Neural progenitor cell (in vitro differentiated cells): Measurements from ENCODE around the gene SLC22A23. TPM values are rescaled to one million over a fixed set of nuclear protein-coding genes. Genes with fewer than 3 reads are reported as not detected.

ENCODE experiments used
- DNase-seq: peaks from one replicate; pipeline ENCODE4 v3.0.0-alpha.2; 2016; ENCODE audit warnings: low spot score
- H2AFZ ChIP-seq: fragments of 200-600 bp; sonication (generic); replicated peaks from 2 replicates; pipeline ENCODE4 v1.6.1; 2016; ENCODE audit warnings: antibody characterized with exemption
- H3F3A ChIP-seq: fragments of 200-600 bp; sonication (generic); 2 replicates; pipeline ENCODE4 v1.6.1; 2016; ENCODE audit warnings: antibody characterized with exemption, low read depth
- H3K27ac ChIP-seq: fragments of 200-600 bp; sonication (generic); 2 replicates; pipeline ENCODE4 v1.5.1; 2016; ENCODE audit warnings: mild to moderate bottlenecking
- H3K27me3 ChIP-seq: fragments of 200-600 bp; sonication (generic); 2 replicates; pipeline ENCODE4 v1.6.1; 2016; ENCODE audit warnings: mild to moderate bottlenecking, moderate library complexity
- H3K36me3 ChIP-seq: fragments of 200-600 bp; sonication (generic); 2 replicates; pipeline ENCODE4 v1.5.1; 2016
- H3K4me1 ChIP-seq: fragments of 200-600 bp; sonication (generic); 2 replicates; pipeline ENCODE4 v1.6.1; 2016; ENCODE audit warnings: mixed run types
- H3K4me2 ChIP-seq: fragments of 200-600 bp; sonication (generic); 2 replicates; pipeline ENCODE4 v1.6.1; 2016
- H3K4me3 ChIP-seq: fragments of 200-600 bp; sonication (generic); 2 replicates; pipeline ENCODE4 v1.5.1; 2016
- H3K79me2 ChIP-seq: fragments of 200-600 bp; sonication (generic); 2 replicates; pipeline ENCODE4 v1.6.1; 2016; ENCODE audit warnings: low read depth
- H3K9ac ChIP-seq: fragments of 200-600 bp; sonication (generic); 2 replicates; pipeline ENCODE4 v1.6.1; 2016
- H3K9me3 ChIP-seq: fragments of 200-600 bp; sonication (generic); 2 replicates; pipeline ENCODE4 v1.5.1; 2016; ENCODE audit warnings: low read depth
- H4K20me1 ChIP-seq: fragments of 200-600 bp; sonication (generic); 2 replicates; pipeline ENCODE4 v1.6.1; 2016; ENCODE audit warnings: low read depth
- H3K27ac Mint-ChIP-seq: 3 replicates; pipeline ENCODE4 v1.8.0; 2021; ENCODE audit warnings: mixed read lengths
- H3K27me3 Mint-ChIP-seq: 2 replicates; pipeline ENCODE4 v1.8.0; 2022; ENCODE audit warnings: low read depth, mild to moderate bottlenecking, inconsistent platforms, moderate library complexity, mixed read lengths; ENCODE audit not compliant: insufficient read depth
- H3K36me3 Mint-ChIP-seq: 3 replicates; pipeline ENCODE4 v1.8.0; 2021; ENCODE audit warnings: mixed read lengths
- H3K4me1 Mint-ChIP-seq: 3 replicates; pipeline ENCODE4 v1.8.0; 2021; ENCODE audit warnings: mixed read lengths
- H3K4me3 Mint-ChIP-seq: 3 replicates; pipeline ENCODE4 v1.8.0; 2021; ENCODE audit warnings: mild to moderate bottlenecking, moderate library complexity, mixed read lengths
- H3K9me3 Mint-ChIP-seq: 3 replicates; pipeline ENCODE4 v1.8.0; 2020; ENCODE audit warnings: mixed read lengths
- EZH2 ChIP-seq: fragments of 200-600 bp; sonication (generic); IDR thresholded peaks from 2 replicates; pipeline ENCODE4 v1.6.1; 2017; ENCODE audit warnings: antibody characterized with exemption, mild to moderate bottlenecking, moderate library complexity
- EZH2phosphoT487 ChIP-seq: fragments of 200-600 bp; sonication (generic); IDR thresholded peaks from 2 replicates; pipeline ENCODE4 v1.6.1; 2017; ENCODE audit warnings: antibody characterized with exemption
- total RNA-seq: library from RNA; depleted of rRNA; stranded (reverse); fragments of >200 nt; gene quantifications from 2 replicates; pipeline ENCODE4 v1.2.3, GENCODE V29; 2015; ENCODE audit warnings: low replicate concordance
- TF ChIP-seq, protein P1 (sequence below): fragments of 200-600 bp; sonication (generic); IDR thresholded peaks from 2 replicates; pipeline ENCODE4 v1.5.1; 2017; ENCODE audit warnings: antibody characterized with exemption, mild to moderate bottlenecking

Gene SLC22A23
- total RNA-seq, 1 donor from 2014 or later = 0.99 TPM

DNA sequence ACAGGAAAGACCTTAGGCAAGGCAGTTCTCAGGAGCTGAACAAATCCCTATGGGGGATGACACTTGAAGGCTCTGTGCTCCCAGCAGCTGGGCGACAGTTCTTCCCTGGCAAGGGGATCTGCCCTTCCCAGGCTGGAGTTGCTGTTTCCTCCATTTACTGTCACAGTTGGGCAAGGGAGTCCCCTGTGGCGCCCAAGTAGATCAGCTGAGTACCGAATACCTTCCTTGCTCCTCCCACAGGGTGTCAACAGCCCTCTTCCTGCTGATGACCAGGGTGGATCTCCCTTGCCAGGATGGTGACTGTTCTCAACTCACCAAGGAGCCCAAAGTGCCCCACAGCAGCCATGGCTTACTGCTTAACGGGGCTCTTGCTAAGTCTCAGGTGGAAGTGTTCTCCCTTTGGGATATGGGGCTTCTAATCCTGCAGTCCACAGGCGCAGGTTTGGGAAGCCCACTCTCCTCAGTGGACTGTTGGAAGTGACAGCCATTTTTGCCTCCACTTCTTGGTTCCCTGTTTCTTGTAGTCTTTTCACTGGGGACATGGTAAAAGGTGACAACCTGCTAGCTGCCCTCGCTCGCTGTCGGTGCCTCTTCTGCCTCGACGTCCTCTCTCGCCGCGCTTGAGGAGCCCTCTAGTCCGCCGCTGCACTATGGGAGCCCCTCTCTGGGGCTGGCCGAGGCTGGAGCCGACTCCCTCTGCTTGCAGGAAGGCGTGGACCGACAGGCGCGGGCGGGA is 203.8 kb downstream of the SLC22A23 start:
- Mint-ChIP-seq H3K27me3 (peaks cover 14% of the 10 kb centered on the region), H3K36me3 (peaks cover 21% of the 10 kb centered on the region), H3K27ac (no peak overlapping the region), H3K4me3 (no peak overlapping the region), H3K9me3 (peaks cover 5% of the 10 kb centered on the region), H3K4me1 (peaks cover 46% of the 10 kb centered on the region)
- Histone ChIP-seq H3K9me3 (no peaks in the 10 kb centered on the region), H2AFZ (no peak overlapping the region), H3K27me3 (peaks cover 10% of the 10 kb centered on the region), H3K36me3 (no peaks in the 10 kb centered on the region), H3K4me2 (no peak overlapping the region), H4K20me1 (no peaks in the 10 kb centered on the region), H3K79me2 (no peaks in the 10 kb centered on the region), H3K4me3 (no peak overlapping the region), H3K4me1 (peaks cover 30% of the 10 kb centered on the region), H3K9ac (no peak overlapping the region), H3K27ac (no peak overlapping the region), H3F3A (peaks cover 16% of the 10 kb centered on the region)
- TF ChIP-seq, protein P1, sequence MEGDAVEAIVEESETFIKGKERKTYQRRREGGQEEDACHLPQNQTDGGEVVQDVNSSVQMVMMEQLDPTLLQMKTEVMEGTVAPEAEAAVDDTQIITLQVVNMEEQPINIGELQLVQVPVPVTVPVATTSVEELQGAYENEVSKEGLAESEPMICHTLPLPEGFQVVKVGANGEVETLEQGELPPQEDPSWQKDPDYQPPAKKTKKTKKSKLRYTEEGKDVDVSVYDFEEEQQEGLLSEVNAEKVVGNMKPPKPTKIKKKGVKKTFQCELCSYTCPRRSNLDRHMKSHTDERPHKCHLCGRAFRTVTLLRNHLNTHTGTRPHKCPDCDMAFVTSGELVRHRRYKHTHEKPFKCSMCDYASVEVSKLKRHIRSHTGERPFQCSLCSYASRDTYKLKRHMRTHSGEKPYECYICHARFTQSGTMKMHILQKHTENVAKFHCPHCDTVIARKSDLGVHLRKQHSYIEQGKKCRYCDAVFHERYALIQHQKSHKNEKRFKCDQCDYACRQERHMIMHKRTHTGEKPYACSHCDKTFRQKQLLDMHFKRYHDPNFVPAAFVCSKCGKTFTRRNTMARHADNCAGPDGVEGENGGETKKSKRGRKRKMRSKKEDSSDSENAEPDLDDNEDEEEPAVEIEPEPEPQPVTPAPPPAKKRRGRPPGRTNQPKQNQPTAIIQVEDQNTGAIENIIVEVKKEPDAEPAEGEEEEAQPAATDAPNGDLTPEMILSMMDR = no peak
- no peak for TF ChIP-seq EZH2phosphoT487
- no peak for TF ChIP-seq EZH2
- DNase-seq = no peak

DNA sequence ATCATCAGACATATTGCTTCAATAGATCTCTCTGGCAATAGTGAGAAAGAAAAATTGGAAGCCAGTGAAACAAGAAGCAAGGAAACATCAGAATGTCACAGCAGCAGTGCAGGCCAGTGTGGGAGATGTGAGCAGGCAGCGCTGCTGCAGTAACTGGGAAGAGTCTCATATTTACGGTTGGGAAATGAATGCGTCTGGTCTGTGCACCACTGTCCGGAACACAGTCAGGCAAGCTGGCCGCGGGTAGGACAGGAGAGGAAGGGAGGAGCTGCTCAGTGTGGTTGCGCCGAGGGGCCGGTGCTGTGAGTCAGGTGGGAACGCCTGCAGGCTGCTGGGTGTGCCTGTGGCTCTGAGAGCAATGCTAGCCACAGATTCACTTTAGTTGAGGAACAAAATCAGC is 204.5 kb downstream of the SLC22A23 start:
- peaks cover 22% of the 10 kb centered on the region for H3K36me3 Mint-ChIP-seq
- Histone ChIP-seq H3K4me1 (peaks cover 37% of the 10 kb centered on the region), H3F3A (peaks cover 16% of the 10 kb centered on the region), H3K9ac (no peak overlapping the region), H3K9me3 (no peaks in the 10 kb centered on the region), H3K27ac (no peak overlapping the region), H3K27me3 (peaks cover 3% of the 10 kb centered on the region), H3K4me3 (no peak overlapping the region), H3K36me3 (no peaks in the 10 kb centered on the region), H4K20me1 (no peaks in the 10 kb centered on the region), H2AFZ (no peak overlapping the region), H3K79me2 (no peaks in the 10 kb centered on the region), H3K4me2 (no peak overlapping the region)
- H3K27me3 Mint-ChIP-seq = peaks cover 16% of the 10 kb centered on the region
- no peak overlapping the region for H3K4me3 Mint-ChIP-seq
- H3K9me3 Mint-ChIP-seq = peaks cover 5% of the 10 kb centered on the region
- TF ChIP-seq, protein P1 = no peak
- TF ChIP-seq EZH2phosphoT487 = no peak
- no peak for TF ChIP-seq EZH2
- no peak for DNase-seq
- peaks cover 53% of the 10 kb centered on the region for H3K4me1 Mint-ChIP-seq
- no peak overlapping the region for H3K27ac Mint-ChIP-seq

DNA sequence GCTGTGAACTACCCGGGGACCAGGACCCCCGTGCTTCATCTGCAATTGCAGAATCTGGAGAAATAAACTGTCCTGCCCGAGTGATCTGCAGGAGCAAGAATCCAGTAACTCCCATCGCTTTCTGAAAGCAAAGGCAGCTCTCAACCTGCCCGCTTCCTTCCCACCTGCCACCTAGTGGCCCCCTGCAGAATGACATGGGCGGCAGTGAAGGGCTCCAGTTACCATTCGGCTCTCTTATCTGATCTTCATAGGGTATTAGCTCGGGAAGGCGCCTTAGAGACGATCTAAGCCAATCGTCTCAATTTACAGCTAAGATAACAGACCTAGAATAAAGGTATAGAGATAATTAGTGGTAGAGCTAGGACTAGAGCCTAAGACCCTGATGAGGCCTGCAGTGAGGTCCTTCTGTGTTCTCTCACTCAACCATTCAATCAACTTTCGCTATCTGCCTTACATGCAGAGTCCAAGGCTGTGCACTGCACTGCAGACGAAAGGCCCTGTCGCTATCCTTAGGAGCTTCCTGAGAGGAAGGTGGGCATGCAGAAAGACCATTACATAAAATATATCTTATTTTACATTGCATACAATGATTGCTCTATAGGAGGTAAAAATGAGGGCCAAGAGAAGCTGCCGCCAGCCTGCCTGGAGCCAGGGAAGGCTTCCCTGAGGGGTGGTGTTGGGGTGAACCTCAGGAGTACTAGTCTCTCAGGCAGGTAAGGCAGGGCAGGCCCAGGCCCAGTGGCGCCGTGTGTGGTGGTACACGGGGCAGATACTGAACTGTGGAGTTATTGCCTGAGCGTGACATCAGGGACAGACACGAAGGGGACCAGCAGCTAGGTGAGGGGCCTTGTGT is 205.2 kb downstream of the SLC22A23 start:
- Mint-ChIP-seq H3K27me3 (peaks cover 16% of the 10 kb centered on the region), H3K4me3 (peak overlapping the region; percentile 74)
- no peak overlapping the region for H3K27ac ChIP-seq

More for the DNA sequence above, 205.2 kb downstream of the SLC22A23 start:
- Histone ChIP-seq H3F3A (peaks cover 16% of the 10 kb centered on the region), H3K36me3 (no peaks in the 10 kb centered on the region), H3K9ac (no peak overlapping the region), H3K4me3 (no peak overlapping the region), H3K79me2 (no peaks in the 10 kb centered on the region), H3K4me1 (peaks cover 38% of the 10 kb centered on the region), H3K27me3 (no peaks in the 10 kb centered on the region), H3K9me3 (no peaks in the 10 kb centered on the region), H3K4me2 (peak overlapping the region; percentile 29), H4K20me1 (no peaks in the 10 kb centered on the region), H2AFZ (no peak overlapping the region)
- peaks cover 22% of the 10 kb centered on the region for H3K36me3 Mint-ChIP-seq
- DNase-seq = peak; percentile 90
- H3K9me3 Mint-ChIP-seq = peaks cover 5% of the 10 kb centered on the region
- peaks cover 54% of the 10 kb centered on the region for H3K4me1 Mint-ChIP-seq
- peak overlapping the region; percentile 92 for H3K27ac Mint-ChIP-seq
- no peak for TF ChIP-seq EZH2phosphoT487
- TF ChIP-seq, protein P1 = peak; percentile 96
- TF ChIP-seq EZH2 = no peak
